ENCODE results near the gene RAPSN. TPM values are rescaled to one million over a fixed set of nuclear protein-coding genes. Genes with fewer than 3 reads are reported as not detected.

The RAPSN gene
- total and polyA plus RNA-seq, 2 donors (not counting 3 experiments of a cell fraction or from before 2014, with no cell fraction given): 0.18 to 1.6 TPM

DNA sequence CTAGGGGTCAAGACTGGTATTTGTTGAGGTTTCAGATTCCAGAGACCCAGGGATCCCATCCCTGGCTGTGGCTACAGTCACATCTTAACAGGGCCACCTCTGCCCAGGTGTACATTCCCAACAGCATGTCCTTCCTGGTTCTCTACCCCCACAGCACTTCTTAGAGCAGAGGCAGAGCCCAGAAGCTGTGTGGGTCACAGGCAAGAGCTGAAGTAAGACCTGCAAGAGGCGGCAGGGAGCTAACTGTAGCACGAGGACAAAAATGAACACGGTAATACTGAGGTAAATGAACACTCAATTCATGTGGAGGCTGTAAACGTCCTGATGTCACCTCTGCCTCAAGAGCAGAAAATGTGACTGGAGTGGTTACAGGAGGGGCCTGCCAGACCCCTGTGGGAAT lies 21.7 kb upstream of the RAPSN start:
- ChIA-PET CTCF (no interaction called here), POLR2A (no interaction called here)
- dilution Hi-C loops (cut with MboI; ENCODE audit: extremely low pct_ligation_motif_present, low sequenced_read_pairs) (no loop called here), intact Hi-C loops (cut with micrococcal nuclease) (no loop called here)
- H3K4me3 ChIP-seq (replicated peaks in 1 of 3; ENCODE audit: insufficient read depth in 1 of 3, low read depth in 1 of 3, low read length in 3 of 3): no peak overlapping the region
- FAIRE-seq (no peak), DNase-seq (ENCODE audit: low read depth, low spot score) (no peak)
- H3K4me2 ChIP-seq (ENCODE audit: insufficient read depth, low read length): no peak overlapping the region
- TF ChIP-seq POLR2AphosphoS5 (IDR thresholded peaks at IDR 0.05; ENCODE audit: insufficient read depth, low read depth, low read length) (no peak), MYC (IDR thresholded peaks at IDR 0.05; ENCODE audit: low read depth, low read length) (no peak), GATA2 (IDR thresholded peaks at IDR 0.05; ENCODE audit: insufficient read depth, insufficient read length, low read depth, low read length) (no peak), POLR2A (IDR thresholded peaks at IDR 0.05; ENCODE audit: low read depth, low read length) (no peak), EZH2 (IDR thresholded peaks at IDR 0.05; ENCODE audit: borderline replicate concordance, low read depth, low read length, severe bottlenecking) (no peak), FOS (IDR thresholded peaks at IDR 0.05; ENCODE audit: borderline replicate concordance, insufficient read depth, low read length) (no peak), JUN (IDR thresholded peaks at IDR 0.05; ENCODE audit: borderline replicate concordance, insufficient read depth, insufficient read length, low read depth) (no peak)
- TF ChIP-seq, protein P1, sequence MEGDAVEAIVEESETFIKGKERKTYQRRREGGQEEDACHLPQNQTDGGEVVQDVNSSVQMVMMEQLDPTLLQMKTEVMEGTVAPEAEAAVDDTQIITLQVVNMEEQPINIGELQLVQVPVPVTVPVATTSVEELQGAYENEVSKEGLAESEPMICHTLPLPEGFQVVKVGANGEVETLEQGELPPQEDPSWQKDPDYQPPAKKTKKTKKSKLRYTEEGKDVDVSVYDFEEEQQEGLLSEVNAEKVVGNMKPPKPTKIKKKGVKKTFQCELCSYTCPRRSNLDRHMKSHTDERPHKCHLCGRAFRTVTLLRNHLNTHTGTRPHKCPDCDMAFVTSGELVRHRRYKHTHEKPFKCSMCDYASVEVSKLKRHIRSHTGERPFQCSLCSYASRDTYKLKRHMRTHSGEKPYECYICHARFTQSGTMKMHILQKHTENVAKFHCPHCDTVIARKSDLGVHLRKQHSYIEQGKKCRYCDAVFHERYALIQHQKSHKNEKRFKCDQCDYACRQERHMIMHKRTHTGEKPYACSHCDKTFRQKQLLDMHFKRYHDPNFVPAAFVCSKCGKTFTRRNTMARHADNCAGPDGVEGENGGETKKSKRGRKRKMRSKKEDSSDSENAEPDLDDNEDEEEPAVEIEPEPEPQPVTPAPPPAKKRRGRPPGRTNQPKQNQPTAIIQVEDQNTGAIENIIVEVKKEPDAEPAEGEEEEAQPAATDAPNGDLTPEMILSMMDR (IDR thresholded peaks at IDR 0.05; ENCODE audit: extremely low read depth in 1 of 2, insufficient read depth in 1 of 2, low read depth in 1 of 2, low read length in 2 of 2): no peak
- TF ChIP-seq, protein P2, sequence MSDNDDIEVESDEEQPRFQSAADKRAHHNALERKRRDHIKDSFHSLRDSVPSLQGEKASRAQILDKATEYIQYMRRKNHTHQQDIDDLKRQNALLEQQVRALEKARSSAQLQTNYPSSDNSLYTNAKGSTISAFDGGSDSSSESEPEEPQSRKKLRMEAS (IDR thresholded peaks at IDR 0.05; ENCODE audit: insufficient read depth, insufficient read length): no peak
- no peaks in the 10 kb centered on the region for H3K9me3 ChIP-seq (replicated peaks; ENCODE audit: control insufficient read depth, insufficient read depth, low read length)
- peaks cover 31% of the 10 kb centered on the region for H3K4me1 ChIP-seq (ENCODE audit: control insufficient read depth, extremely low read depth, insufficient read depth, low read length)
- H3K36me3 ChIP-seq (ENCODE audit: control insufficient read depth in 2 of 2, extremely low read depth in 1 of 2, insufficient read depth in 2 of 2, low read length in 2 of 2): peaks cover 30 to 40% of the 10 kb centered on the region in 2 experiments
- no peaks in the 10 kb centered on the region for H3K27me3 ChIP-seq (ENCODE audit: control insufficient read depth in 2 of 2, insufficient read depth in 2 of 2, low read length in 2 of 2)
- H3K27ac ChIP-seq (ENCODE audit: insufficient read depth, low read depth, low read length): no peak overlapping the region
- no peak overlapping the region for H3K9ac ChIP-seq (replicated peaks; ENCODE audit: extremely low read depth, insufficient read depth, low read length)
- BruUV-seq (replicated peaks): no TSS peak
- no peaks in the 10 kb centered on the region for H3K9me1 ChIP-seq (replicated peaks; ENCODE audit: control insufficient read depth, extremely low read depth, insufficient read depth, low read length)
- H2AFZ ChIP-seq (ENCODE audit: low read depth, low read length): no peak overlapping the region
- H4K20me1 ChIP-seq (replicated peaks; ENCODE audit: control insufficient read depth, extremely low read depth, insufficient read depth, low read length): no peaks in the 10 kb centered on the region
- peaks cover 14% of the 10 kb centered on the region for H3K79me2 ChIP-seq (ENCODE audit: control insufficient read depth, insufficient read depth, low read length)

Data from endothelial cell of umbilical vein (primary cell).